DMS79 (cell line): Measurements from ENCODE around the gene STARD5.
"Not testable (repeated sequence)": the region's sequence is repeated elsewhere in the genome, so short reads cannot be mapped to it uniquely, and the experiment has no call there.

ENCODE experiments used
- DNase-seq: peaks from one replicate; lab custom pipeline; 2025; lab: John Stamatoyannopoulos, UW

STARD5 gene

GRCh38 chr15:81337241-81337640, 13.3 kb upstream of the STARD5 start:
- no peak for DNase-seq

- no peak for DNase-seq
Measured at GRCh38 chr15:81336568-81336967, 12.6 kb upstream of the STARD5 start.

DNA sequence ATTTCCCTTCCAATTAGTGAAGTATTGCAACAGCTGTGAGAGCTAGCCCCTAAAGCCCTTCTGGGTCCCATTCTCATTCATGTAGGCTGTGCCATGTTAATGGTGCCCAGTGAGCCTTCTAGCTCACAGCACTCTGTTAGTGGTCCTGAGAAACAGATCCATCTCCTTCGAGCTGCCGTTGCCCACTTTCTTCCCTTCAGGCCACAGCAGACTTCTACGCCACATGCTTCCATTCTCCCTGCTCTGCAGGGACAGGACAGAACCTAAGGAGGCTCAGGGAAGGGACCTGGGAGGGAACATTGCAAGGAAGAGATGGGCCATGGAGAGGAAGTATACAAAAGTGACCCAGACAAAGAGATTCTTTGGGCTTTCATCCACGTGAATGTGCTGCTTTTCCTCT, 11.7 kb upstream of the STARD5 start:
- no peak for DNase-seq

DNA sequence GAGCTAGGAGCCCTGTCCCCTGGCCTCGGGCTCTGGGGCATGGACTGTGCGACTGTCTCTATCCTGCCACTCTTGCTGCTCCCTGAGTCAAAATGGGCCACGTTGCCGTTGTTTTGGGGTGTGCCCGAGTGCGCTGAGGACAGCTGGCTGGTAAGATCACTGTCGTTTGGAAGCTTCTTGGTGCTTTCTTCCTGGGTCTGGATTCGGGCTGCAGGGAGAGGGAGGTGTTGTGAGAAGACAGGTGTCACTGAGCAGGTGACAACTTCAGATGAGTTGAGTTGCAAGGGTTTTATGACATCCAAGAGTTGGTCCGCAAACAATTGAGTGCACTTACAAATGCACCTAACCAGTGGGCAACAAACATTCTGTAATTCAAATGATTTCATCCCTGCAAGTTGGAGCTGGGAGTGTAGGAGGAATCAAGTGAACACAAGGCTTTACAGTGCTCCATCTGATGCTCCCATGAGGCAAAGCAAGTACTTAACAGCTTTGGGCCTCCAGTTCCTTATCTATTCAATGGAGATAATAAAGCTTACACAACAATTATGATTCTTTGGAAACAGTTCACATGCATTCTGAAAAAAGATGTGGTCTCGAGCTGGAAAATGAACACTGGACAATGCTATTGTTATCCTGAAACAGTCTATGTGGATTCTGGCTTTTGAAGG, 11.0 kb upstream of the STARD5 start:
- DNase-seq = peak; percentile 74

GRCh38 chr15:81333363-81333762, 9.4 kb upstream of the STARD5 start:
- no peak for DNase-seq

DNA sequence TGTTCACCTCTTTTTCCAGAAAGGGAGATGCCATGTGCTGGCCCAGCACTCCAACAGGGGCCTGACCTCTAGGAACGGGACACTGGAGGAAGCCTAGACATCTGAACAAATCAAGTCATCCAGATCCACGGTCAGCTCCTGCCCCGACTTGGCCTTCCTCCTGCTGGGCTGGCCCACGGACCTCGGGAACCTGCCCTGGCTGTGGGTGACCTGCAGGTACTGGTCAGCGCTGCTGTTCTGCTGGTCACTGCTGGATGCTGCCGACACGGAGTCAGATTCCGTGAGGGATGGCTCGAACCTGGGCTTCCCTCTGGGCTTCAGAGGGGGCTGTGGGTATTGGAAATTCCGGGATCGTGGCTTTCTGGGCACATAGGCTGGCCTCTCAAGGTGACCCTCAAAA, 8.4 kb upstream of the STARD5 start:
- DNase-seq = no peak

GRCh38 chr15:81331600-81331999, 7.7 kb upstream of the STARD5 start:
- DNase-seq = no peak

DNA sequence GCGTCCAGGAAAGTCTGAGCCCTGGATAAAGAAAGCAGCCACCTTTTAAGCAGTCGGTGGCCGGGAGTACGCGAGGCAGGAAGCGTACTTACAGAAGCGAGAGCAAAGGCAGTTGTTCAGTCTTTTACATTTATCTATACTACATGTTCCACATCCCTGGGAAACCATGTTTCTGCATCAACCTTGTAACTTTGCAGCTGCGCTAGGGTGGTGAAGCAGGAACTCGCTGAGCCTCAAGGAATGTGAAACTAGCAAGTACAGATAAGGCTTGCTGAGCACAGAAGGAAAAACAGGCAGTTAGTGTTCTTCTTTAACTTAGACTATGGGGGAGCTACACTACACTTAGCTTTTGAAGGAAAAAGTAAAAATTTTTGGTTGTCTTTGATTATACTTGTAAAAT, 7.2 kb upstream of the STARD5 start:
- not testable (repeated sequence) for DNase-seq

DNA sequence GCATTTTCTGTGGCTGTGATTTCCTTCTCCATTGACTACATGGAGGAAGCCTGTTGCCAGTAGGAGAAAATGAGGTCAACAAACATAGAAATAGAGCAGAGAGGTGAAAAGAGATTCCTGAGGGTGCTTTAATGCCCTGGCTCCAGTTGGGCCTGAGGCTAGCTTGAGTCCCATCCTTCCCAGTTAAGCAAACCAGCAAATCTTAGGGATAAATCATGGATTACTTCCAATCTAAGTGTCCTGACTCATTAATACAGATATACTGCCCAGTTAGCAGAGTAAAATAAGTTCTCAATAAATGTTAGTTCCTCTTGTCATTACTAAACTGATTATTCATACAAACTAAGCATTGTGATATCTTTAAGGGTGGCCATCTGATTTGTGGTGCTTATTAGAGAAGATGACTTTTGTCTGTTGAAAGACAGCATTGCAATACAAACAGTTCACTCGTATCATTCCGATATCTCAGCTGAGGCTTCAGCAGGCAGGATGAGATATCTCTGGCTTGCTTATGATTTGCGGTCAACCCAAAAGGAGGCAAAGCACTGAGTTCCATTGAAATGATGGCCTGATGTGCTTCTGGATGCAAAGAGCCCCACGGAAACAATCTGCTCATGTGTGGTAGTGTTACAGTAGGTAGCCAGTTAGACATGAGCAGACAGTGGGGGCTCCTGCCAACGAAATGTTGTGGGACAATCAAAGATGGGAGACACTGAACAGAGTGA, 6.6 kb upstream of the STARD5 start:
- no peak for DNase-seq

- no peak for DNase-seq
Measured at GRCh38 chr15:81329446-81329845, 5.5 kb upstream of the STARD5 start.

- no peak for DNase-seq
Measured at GRCh38 chr15:81327516-81327915, 3.6 kb upstream of the STARD5 start.

DNA sequence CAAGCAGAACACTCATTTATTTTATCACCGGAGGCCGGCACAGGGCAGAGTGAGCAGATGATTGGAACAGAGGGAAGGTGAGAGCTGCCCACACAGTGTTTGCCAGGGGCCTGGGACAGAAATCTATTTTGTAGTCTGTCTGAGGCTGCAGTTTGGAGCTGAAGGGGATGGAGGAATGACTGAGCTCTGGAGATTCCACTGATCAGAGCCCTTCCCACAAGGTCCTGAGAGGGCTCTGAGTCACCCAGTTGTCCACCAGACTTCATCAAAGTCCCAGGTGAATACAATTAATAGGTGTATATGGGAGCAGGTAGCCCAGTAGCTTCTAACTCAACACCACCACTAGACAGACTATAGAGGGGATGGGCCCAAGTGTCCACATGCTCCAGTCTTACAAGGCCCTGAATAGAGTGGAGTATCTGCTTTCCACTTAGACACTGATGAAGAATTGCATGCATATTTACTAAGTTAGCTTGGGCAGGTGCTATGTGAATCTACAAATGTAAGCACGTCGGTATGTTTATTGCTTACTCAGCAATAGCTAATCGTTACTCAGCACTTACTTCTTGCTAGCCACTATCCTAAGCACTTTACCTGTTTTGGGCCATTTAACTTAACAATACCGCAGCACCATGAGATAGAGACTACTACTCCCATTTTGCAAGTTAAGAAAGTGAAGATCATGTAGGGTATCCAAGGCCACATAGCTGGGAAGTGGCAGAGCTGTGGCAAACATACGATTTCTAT, 2.7 kb upstream of the STARD5 start:
- DNase-seq = no peak

DNA sequence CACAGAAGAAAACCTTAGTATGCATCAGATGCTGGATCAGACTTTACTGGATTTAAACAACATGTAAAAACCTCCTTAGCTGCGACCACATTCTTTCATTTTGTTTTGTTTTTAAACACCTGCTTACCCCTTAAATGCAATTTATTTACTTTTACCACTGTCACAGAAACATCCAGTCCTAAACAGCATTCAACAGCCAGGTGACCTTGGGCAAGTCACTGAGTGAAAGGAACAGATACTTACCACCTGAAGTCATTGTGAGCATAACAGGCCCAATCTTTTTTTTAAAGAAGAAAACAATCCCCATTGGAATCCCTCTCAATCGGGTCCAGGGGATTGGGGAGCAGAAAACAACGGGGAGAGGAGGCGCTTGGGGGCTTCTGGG, 390 bp downstream of the STARD5 start:
- no peak for DNase-seq

DNA sequence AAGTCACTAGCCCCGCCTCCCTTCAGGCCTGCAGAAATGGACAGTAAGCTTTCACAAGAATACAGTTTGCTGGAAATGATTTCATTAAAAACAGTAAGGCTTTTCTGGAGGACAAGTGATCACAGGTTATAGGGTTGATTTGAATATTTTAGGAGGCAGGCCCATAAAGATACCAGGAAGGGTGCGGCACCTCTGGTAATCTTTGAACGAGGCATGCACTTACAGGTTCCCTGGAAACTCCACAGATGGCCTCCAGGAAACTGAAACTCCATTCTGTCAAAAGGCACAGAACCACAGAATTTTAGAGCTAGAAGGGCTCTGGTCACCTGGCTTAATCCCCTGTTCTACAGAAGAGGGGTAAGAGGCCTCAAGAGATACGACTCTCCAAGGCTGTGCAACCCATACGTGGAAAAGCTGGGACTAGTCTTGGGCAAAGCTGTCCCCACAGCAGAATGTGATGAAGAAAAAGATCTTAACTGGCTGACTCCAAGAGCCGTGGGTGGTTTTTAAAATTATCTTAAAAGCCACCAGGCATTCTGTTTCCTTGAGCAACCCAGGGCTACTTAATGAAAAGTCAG, 1.2 kb downstream of the STARD5 start:
- DNase-seq = no peak

DNA sequence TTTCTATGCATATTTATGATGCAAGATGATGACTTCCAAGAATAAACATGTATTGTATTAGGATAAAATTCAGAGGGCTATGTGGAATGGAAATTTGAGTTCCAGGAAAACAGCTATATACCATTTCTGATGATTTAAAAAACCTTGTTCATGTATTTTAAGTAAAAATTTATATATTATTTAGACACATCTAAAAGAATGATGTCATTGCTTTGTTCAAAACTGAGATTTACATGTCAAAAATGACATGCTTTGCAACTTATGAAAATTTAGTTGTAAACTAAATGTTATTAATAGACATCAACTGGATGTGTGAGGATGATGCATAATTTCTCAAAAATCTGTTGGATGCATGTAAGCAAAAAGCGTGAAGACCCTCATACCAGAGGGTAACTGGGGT, 2.3 kb downstream of the STARD5 start:
- DNase-seq = no peak

DNA sequence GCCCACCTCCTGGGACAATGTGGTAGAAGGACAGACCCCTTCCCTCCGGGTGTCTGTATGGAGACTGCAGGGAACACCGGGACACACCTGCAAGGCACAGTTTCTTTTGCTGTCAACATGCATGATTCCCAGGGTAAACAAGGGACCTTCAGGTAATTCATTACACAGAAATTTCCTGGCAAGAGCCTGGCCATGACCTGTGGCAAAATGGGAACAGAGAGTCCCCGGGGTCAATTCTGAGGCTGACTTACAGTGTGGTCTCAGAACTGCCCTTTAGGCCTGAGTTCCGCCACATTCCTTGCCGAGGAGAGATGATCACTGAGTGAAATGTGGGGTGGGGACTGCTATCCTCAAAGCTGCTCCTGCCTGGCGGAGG, 6.3 kb downstream of the STARD5 start:
- no peak for DNase-seq

DNA sequence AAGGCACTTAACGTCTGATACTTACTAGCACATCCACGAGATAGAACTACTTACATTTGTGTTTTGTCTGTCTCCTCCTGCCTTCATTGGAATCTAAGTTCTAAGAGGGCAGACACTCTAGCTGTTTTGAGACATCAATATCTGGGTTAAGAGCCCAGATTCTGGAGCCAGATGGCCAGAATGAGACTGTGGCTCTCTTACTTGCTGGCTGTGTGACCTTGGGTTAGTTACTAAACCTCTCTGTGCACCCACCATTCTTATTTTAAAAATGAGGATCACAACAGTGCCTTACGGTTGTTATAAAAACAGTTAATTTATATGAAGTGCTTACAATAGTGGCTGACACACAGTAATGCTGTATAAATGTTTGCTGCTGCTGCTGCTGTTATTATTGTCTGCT, 7.7 kb downstream of the STARD5 start:
- DNase-seq = no peak

DNA sequence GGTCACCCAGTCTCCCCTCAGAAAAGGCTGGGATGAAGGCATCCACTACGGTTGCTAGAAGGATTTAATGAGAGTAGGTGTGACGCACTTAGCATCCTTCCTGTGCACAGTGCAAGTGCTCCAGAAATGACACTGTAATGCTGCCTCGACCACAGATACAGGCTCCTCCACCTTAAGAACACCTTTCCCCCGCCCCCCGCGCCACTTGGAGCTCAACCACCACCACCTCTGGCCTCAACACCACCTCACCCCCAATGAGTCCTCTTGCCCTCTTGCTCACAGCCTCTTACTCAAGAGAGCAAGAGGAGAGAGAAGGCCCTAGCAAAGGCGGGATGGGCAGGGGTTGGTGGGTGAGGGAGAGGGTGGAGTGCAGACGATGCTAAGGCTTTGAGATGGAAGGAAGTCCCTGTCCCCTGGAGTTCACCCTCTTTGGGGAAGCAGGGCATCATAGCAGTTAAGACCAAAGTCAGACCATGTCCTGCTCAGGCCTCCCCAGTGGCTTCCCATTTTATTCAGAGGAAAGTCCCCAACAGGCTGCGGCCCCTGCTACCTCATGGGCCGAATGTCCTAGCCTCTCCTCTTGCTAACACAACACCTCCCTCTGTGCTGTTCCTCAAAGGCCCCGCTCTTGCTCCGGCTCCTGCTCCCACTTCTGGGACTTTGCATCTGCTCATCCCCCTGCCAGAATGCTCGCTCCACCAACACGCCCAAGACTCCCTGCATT, 8.3 kb downstream of the STARD5 start:
- no peak for DNase-seq

DNA sequence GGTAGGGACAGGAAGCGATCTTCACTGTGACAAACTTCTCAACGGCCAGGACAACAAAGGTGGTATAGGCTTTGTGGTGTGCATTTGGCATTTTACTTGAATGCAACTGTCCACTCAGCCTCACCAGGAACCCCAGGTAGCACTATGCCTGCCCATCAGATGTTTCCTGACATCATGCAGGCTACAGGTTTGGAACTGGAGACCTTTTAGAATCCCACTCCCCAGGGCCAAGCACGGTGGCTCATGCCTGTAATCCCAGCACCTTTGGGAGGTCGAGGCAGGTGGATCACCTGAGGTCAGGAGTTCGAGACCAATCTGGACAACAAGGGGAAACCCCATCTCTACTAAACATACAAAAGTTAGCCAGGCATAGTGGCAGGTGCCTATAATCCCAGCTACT, 9.6 kb downstream of the STARD5 start:
- no peak for DNase-seq

- no peak for DNase-seq
Measured at GRCh38 chr15:81313686-81314085, 10.3 kb downstream of the STARD5 start.

DNA sequence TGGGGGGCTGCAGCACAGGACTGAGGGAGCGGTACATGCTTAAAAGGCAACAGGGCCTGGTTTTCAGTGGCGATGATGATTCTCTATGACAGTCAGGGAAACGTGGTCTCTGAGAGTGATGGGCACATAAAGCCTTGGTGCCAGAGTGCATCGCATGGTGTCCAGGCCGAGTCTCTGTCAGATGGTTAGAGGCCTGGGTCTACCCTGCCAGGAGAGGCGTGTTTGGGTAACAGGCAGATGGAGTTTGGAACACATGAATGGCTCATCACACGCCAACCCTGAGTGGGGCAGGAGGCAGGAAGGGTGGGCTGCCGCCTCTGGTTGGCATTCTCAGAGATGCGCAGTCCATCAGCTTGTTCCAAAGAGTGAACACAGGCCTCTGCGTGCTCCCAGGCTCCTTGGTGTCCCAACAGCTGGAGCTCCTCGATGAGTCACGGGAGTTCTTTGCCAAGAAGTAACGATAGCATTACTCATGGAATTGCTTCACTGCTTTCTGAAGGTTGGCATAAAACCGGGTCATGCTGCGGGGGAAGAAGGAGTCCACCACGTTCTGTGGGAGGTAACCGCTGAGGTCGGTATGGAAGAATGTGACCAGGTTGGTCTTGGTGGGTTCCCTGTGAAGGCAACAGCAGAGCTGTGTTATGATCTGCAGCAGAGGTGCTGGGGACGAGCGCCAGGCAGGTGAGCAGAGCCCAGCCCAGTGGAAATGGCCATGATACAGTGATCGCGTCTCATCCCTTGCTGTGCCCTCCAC, 11.0 kb downstream of the STARD5 start:
- DNase-seq = no peak
